HG02870 (cell line): Measurements from ENCODE around the gene MIOS.
"Not testable (repeated sequence)": the region's sequence is repeated elsewhere in the genome, so short reads cannot be mapped to it uniquely, and the experiment has no call there.

Experiments
- ATAC-seq: cut with Tn5 transposase; IDR thresholded peaks from one replicate; pipeline ENCODE4 v1.9.1; 2021; ENCODE audit warnings: mild to moderate bottlenecking, moderate library complexity; ENCODE audit not compliant: unreplicated experiment

MIOS gene

GRCh38 chr7:7554021-7554432 lies 12.7 kb upstream of the MIOS start:
- no peak for ATAC-seq

- ATAC-seq: no peak
Observed at GRCh38 chr7:7554649-7555575, 11.8 kb upstream of the MIOS start.

GRCh38 chr7:7556852-7557251 lies 9.8 kb upstream of the MIOS start:
- ATAC-seq: no peak

GRCh38 chr7:7557252-7557651 lies 9.4 kb upstream of the MIOS start:
- no peak for ATAC-seq

- not testable (repeated sequence) for ATAC-seq
Observed at GRCh38 chr7:7561591-7561990, 5.1 kb upstream of the MIOS start.

- ATAC-seq: no peak
Observed at GRCh38 chr7:7562736-7563135, 3.9 kb upstream of the MIOS start.

GRCh38 chr7:7563269-7563668 lies 3.4 kb upstream of the MIOS start:
- ATAC-seq: no peak

- ATAC-seq: no peak
Observed at GRCh38 chr7:7563813-7564212, 2.9 kb upstream of the MIOS start.

GRCh38 chr7:7564323-7564780 lies 2.3 kb upstream of the MIOS start:
- ATAC-seq: no peak

GRCh38 chr7:7565018-7565680 lies 1.5 kb upstream of the MIOS start:
- no peak for ATAC-seq

- peak; percentile 10 for ATAC-seq
Observed at GRCh38 chr7:7565746-7566650, 686 bp upstream of the MIOS start.

- no peak for ATAC-seq
Observed at GRCh38 chr7:7567898-7568531, 1.3 kb downstream of the MIOS start.

- ATAC-seq: no peak
Observed at GRCh38 chr7:7568553-7568952, 1.9 kb downstream of the MIOS start.

- peak; percentile 36 for ATAC-seq
Observed at GRCh38 chr7:7569081-7569527, 2.4 kb downstream of the MIOS start.

- peak; percentile 20 for ATAC-seq
Observed at GRCh38 chr7:7569615-7570014, 2.9 kb downstream of the MIOS start.

- ATAC-seq: no peak
Observed at GRCh38 chr7:7570584-7570983, 3.9 kb downstream of the MIOS start.

- ATAC-seq: no peak
Observed at GRCh38 chr7:7573701-7574100, 7.0 kb downstream of the MIOS start.

GRCh38 chr7:7576344-7576743 lies 9.7 kb downstream of the MIOS start:
- ATAC-seq: no peak

- peak; percentile 79 for ATAC-seq
Observed at GRCh38 chr7:7577888-7578287, 11.2 kb downstream of the MIOS start.

GRCh38 chr7:7579638-7580037 lies 13.0 kb downstream of the MIOS start:
- no peak for ATAC-seq
